Measurements from ENCODE around the gene EHD3. TPM values are rescaled to one million over a fixed set of nuclear protein-coding genes. Genes with fewer than 3 reads are reported as not detected.

The EHD3 gene
- total and polyA plus RNA-seq, 10 of the 15 experiments (the other 5 are each of a cell fraction or from before 2014, with no cell fraction given) = 1.1 to 10.9 (median 8.2) TPM

DNA sequence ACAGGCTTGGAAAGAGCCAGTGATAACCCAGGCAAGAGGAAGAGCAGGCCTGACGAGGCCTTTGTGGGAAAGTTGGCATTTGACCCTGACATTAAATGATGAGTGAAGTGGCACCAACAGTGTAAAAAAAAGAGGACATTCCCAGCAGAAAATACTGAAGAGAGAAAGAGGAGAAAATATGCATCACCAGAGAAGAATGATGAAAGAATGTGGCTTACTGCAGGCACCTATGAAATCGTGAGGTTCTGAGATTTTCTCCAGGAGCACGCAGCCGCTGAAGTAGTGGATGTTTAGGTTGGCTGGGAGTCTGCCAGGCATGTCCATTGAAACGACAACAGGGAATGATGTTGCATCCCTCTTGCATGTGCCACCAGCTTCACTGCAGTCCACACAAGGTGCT is 13.8 kb downstream of the EHD3 start:
- Histone ChIP-seq H2AFZ (ENCODE audit: control insufficient read depth, low read depth, low read length) (no peak overlapping the region), H3K36me3 (ENCODE audit: control insufficient read depth in 2 of 2, insufficient read depth in 2 of 2, low read length in 1 of 2) (no peaks in the 10 kb centered on the region; a peak in 1 of 4 replicates), H3K9ac (ENCODE audit: control insufficient read depth, insufficient read depth, low read length) (no peak overlapping the region), H3K27ac (ENCODE audit: control insufficient read depth, insufficient read depth) (no peak overlapping the region), H4K20me1 (ENCODE audit: control insufficient read depth, insufficient read depth) (no peaks in the 10 kb centered on the region), H3K9me3 (replicated peaks; ENCODE audit: control insufficient read depth, insufficient read depth, low read length) (no peaks in the 10 kb centered on the region; the same call in 2 of the 3 replicates), H3K4me3 (no peak overlapping the region), H3K79me2 (ENCODE audit: control insufficient read depth, insufficient read depth, low read length) (no peaks in the 10 kb centered on the region), H3K4me2 (ENCODE audit: control insufficient read depth, insufficient read depth) (no peak overlapping the region), H3K4me1 (ENCODE audit: control insufficient read depth, insufficient read depth, low read length) (peaks cover 13% of the 10 kb centered on the region), H3K27me3 (replicated peaks in 1 of 2; ENCODE audit: control insufficient read depth in 2 of 2, insufficient read depth in 2 of 2, low read length in 1 of 2) (no peaks in the 10 kb centered on the region)
- ChIA-PET POLR2A (no interaction called here), RAD21 (ENCODE audit: unreplicated experiment) (no interaction called here), CTCF (no interaction called here), SMC1A (ENCODE audit: uncharacterized antibody, unreplicated experiment) (no interaction called here)
- 55% methylated on average over 5 of the region's 5 CpGs for WGBS (ENCODE audit: insufficient coverage, insufficient replicate concordance, low lambda C conversion rate, missing lambda C conversion rate)
- FAIRE-seq = no peak
- BruUV-seq (replicated peaks) = no TSS peak
- ATAC-seq = no peak
- in situ Hi-C loops (cut with MboI) = no loop called here
- TF ChIP-seq SMC3 (IDR thresholded peaks at IDR 0.05; ENCODE audit: borderline replicate concordance, low read length) = no peak
- TF ChIP-seq ETV6 (conservative IDR thresholded peaks at IDR 0.05 in 1 of 2, IDR thresholded peaks at IDR 0.05 in 1 of 2; ENCODE audit: borderline replicate concordance in 1 of 2, low read depth in 1 of 2) = no peak
- no peak for TF ChIP-seq KLF5 (IDR thresholded peaks at IDR 0.05; ENCODE audit: partially characterized antibody)
- no peak for TF ChIP-seq MYB (IDR thresholded peaks at IDR 0.05; ENCODE audit: borderline replicate concordance, low read depth, low read length)
- TF ChIP-seq, protein P1, sequence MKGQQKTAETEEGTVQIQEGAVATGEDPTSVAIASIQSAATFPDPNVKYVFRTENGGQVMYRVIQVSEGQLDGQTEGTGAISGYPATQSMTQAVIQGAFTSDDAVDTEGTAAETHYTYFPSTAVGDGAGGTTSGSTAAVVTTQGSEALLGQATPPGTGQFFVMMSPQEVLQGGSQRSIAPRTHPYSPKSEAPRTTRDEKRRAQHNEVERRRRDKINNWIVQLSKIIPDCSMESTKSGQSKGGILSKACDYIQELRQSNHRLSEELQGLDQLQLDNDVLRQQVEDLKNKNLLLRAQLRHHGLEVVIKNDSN (IDR thresholded peaks at IDR 0.05; ENCODE audit: borderline replicate concordance, extremely low read length, insufficient read depth, low read depth, low read length) = no peak
- no peak for TF ChIP-seq SREBF2 (IDR thresholded peaks at IDR 0.05; ENCODE audit: low read length)
- TF ChIP-seq BCL11A (IDR thresholded peaks at IDR 0.05; ENCODE audit: low read depth, low read length) = no peak
- no peak for TF ChIP-seq JUND (IDR thresholded peaks at IDR 0.05; ENCODE audit: low read depth, low read length)
- TF ChIP-seq ZZZ3 (IDR thresholded peaks at IDR 0.05; ENCODE audit: control insufficient read depth, insufficient read length, low read depth) = no peak
- DNase-seq (ENCODE audit: low read depth, low spot score) = no peak
- intact Hi-C loops (cut with micrococcal nuclease; ENCODE audit: unreplicated experiment) = no loop called here
